HEK293 (cell line): ENCODE results near the gene SPINT2.

ENCODE experiments used
- CTCF ChIA-PET: fragments of 350-600 bp; formaldehyde crosslinking; extraction: SDS; loops from one replicate; lab custom pipeline; 2021; ENCODE audit warnings: antibody characterized with exemption; lab: Yijun Ruan, JAX
- POLR2A ChIA-PET: fragments of 300-600 bp; formaldehyde crosslinking; extraction: SDS; loops from one replicate; lab custom pipeline; 2020; ENCODE audit warnings: antibody characterized with exemption, inconsistent platforms; lab: Yijun Ruan, JAX
- H3K27ac ChIP-seq: fragments of 200-500 bp; sonication (Bioruptor generic); 2 replicates; pipeline ENCODE4 v1.5.1; 2014; ENCODE audit warnings: low read depth, low read length, control low read depth, inconsistent platforms; ENCODE audit errors: extremely low read depth
- H3K36me3 ChIP-seq, 2 experiments: fragments of 200-500 bp in 1 of 2; sonication (Bioruptor generic) in 1 of 2; 1 replicate in 1 of 2; 2 replicates in 1 of 2; pipeline ENCODE4 v1.5.1; 2014 to 2017; ENCODE audit warnings: inconsistent platforms in 2 of 2, low read length in 2 of 2; ENCODE audit not compliant: control insufficient read depth in 2 of 2, insufficient read depth in 1 of 2
- H3K4me1 ChIP-seq: fragments of 200-500 bp; sonication (Bioruptor generic); 2 replicates; pipeline ENCODE4 v1.5.1; 2014; ENCODE audit warnings: mild to moderate bottlenecking, low read length, inconsistent platforms; ENCODE audit not compliant: control insufficient read depth, insufficient read depth
- H3K4me3 ChIP-seq: 2 replicates; pipeline ENCODE4 v1.5.1; 2011; ENCODE audit warnings: low read depth, mild to moderate bottlenecking, control low read depth, low read length, moderate library complexity
- H3K9me3 ChIP-seq: fragments of 200-500 bp; sonication (Bioruptor generic); 2 replicates; pipeline ENCODE4 v1.5.1; 2014; ENCODE audit warnings: low read depth, low read length, inconsistent platforms; ENCODE audit not compliant: control insufficient read depth, insufficient read depth
- EGR2 ChIP-seq: fragments of 450-650 bp; formaldehyde crosslinking; IDR thresholded peaks from 2 replicates; pipeline ENCODE4 v1.5.1; 2016; ENCODE audit warnings: low read depth, missing biosample characterization, missing genetic modification characterization
- KLF1 ChIP-seq: fragments of 450-650 bp; formaldehyde crosslinking; IDR thresholded peaks from 2 replicates; pipeline ENCODE4 v1.5.1; 2016; ENCODE audit warnings: missing biosample characterization, missing genetic modification characterization
- KLF17 ChIP-seq: fragments of 450-650 bp; formaldehyde crosslinking; IDR thresholded peaks from 2 replicates; pipeline ENCODE4 v1.5.1; 2016; ENCODE audit warnings: missing biosample characterization, missing genetic modification characterization
- KLF9 ChIP-seq: fragments of 450-650 bp; formaldehyde crosslinking; IDR thresholded peaks from 2 replicates; pipeline ENCODE4 v1.5.1; 2016; ENCODE audit warnings: missing biosample characterization, missing genetic modification characterization, low read depth
- PRDM1 ChIP-seq: fragments of 450-650 bp; formaldehyde crosslinking; IDR thresholded peaks from 2 replicates; pipeline ENCODE4; 2016; ENCODE audit warnings: missing biosample characterization, missing genetic modification characterization
- SCRT2 ChIP-seq: fragments of 450-650 bp; formaldehyde crosslinking; IDR thresholded peaks from 2 replicates; pipeline ENCODE4 v1.5.1; 2016; ENCODE audit warnings: missing biosample characterization, missing genetic modification characterization
- ZBTB10 ChIP-seq: fragments of 450-650 bp; formaldehyde crosslinking; IDR thresholded peaks from 2 replicates; pipeline ENCODE4 v1.5.1; 2016; ENCODE audit warnings: missing biosample characterization, missing genetic modification characterization
- ZEB2 ChIP-seq: fragments of 450-650 bp; formaldehyde crosslinking; IDR thresholded peaks from 2 replicates; pipeline ENCODE4 v1.5.1; 2016; ENCODE audit warnings: missing biosample characterization, missing genetic modification characterization
- ZFP41 ChIP-seq: fragments of 450-650 bp; formaldehyde crosslinking; IDR thresholded peaks from 2 replicates; pipeline ENCODE4 v1.5.1; 2016; ENCODE audit warnings: missing biosample characterization, missing genetic modification characterization, borderline replicate concordance
- ZNF114 ChIP-seq: fragments of 450-650 bp; formaldehyde crosslinking; IDR thresholded peaks from 2 replicates; pipeline ENCODE4 v1.5.0; 2017; ENCODE audit warnings: missing biosample characterization, missing genetic modification characterization
- ZNF140 ChIP-seq: fragments of 450-650 bp; formaldehyde crosslinking; IDR thresholded peaks from 2 replicates; pipeline ENCODE4 v1.5.1; 2016; ENCODE audit warnings: missing biosample characterization, missing genetic modification characterization
- ZNF202 ChIP-seq: fragments of 450-650 bp; formaldehyde crosslinking; IDR thresholded peaks from 2 replicates; pipeline ENCODE4 v1.5.1; 2016; ENCODE audit warnings: missing biosample characterization, missing genetic modification characterization, borderline replicate concordance
- ZNF221 ChIP-seq: fragments of 450-650 bp; formaldehyde crosslinking; IDR thresholded peaks from 2 replicates; pipeline ENCODE4 v1.5.1; 2017; ENCODE audit warnings: missing biosample characterization, missing genetic modification characterization, borderline replicate concordance
- ZNF350 ChIP-seq: fragments of 450-650 bp; formaldehyde crosslinking; IDR thresholded peaks from 2 replicates; pipeline ENCODE4 v1.5.0; 2017; ENCODE audit warnings: missing biosample characterization, mild to moderate bottlenecking, missing genetic modification characterization
- ZNF404 ChIP-seq: fragments of 450-650 bp; formaldehyde crosslinking; IDR thresholded peaks from 2 replicates; pipeline ENCODE4 v1.5.1; 2017; ENCODE audit warnings: missing biosample characterization, missing genetic modification characterization
- ZNF555 ChIP-seq: fragments of 450-650 bp; formaldehyde crosslinking; conservative IDR thresholded peaks from 2 replicates; pipeline ENCODE4 v1.5.1; 2017; ENCODE audit warnings: missing biosample characterization, mild to moderate bottlenecking, missing genetic modification characterization, inconsistent platforms
- ZNF596 ChIP-seq: fragments of 450-650 bp; IDR thresholded peaks from 2 replicates; pipeline ENCODE4 v1.5.0; 2018; ENCODE audit warnings: missing biosample characterization, mild to moderate bottlenecking, missing genetic modification characterization, moderate library complexity
- ZNF664 ChIP-seq: fragments of 450-650 bp; formaldehyde crosslinking; IDR thresholded peaks from 2 replicates; pipeline ENCODE4 v1.5.1; 2016; ENCODE audit warnings: missing biosample characterization, missing genetic modification characterization
- ZNF704 ChIP-seq: fragments of 450-650 bp; formaldehyde crosslinking; IDR thresholded peaks from 2 replicates; pipeline ENCODE4 v1.5.1; 2016; ENCODE audit warnings: missing biosample characterization, missing genetic modification characterization
- ZNF830 ChIP-seq: fragments of 450-650 bp; IDR thresholded peaks from 2 replicates; pipeline ENCODE4 v1.5.0; 2018; ENCODE audit warnings: missing biosample characterization, missing genetic modification characterization, low read depth, mild to moderate bottlenecking, moderate library complexity
- ZSCAN23 ChIP-seq: fragments of 450-650 bp; formaldehyde crosslinking; IDR thresholded peaks from 2 replicates; pipeline ENCODE4 v1.5.1; 2016; ENCODE audit warnings: missing biosample characterization, missing genetic modification characterization
- ZSCAN5A ChIP-seq: fragments of 450-650 bp; formaldehyde crosslinking; IDR thresholded peaks from 2 replicates; pipeline ENCODE4 v1.5.1; 2016; ENCODE audit warnings: missing biosample characterization, missing genetic modification characterization

The SPINT2 gene

GRCh38 chr19:38303517-38304351 lies 39.4 kb downstream of the SPINT2 start, which contains the start of gene C19orf33:
TSS of gene C19orf33 (plus strand) at chr19:38304251. CDS start at chr19:38304262, 11 bp downstream.
- ChIA-PET CTCF (interaction anchor here (0.5 to 1.6 kb wide), 4 partner anchors 20 to 71 kb away, joined by 3 to 4 read pairs (median 4); no protein-coding TSS in a partner anchor), POLR2A (interaction anchor here (0.8 to 1.6 kb wide), 3 partner anchors 10 to 84 kb away, joined by 3 to 9 read pairs (median 5); partner anchors contain the start of genes GGN, SPINT2 and SPRED3)
- Histone ChIP-seq H3K4me1 (peaks cover 11% of the 10 kb centered on the region), H3K27ac (no peak within 1 kb of the TSS; the same call in 1 of the 2 replicates), H3K4me3 (no peak within 1 kb of the TSS), H3K36me3 (peaks cover 13 to 19% of the 10 kb centered on the region in 2 experiments; a peak in 2 of 3 replicates), H3K9me3 (no peaks in the 10 kb centered on the region)
- TF ChIP-seq ZNF830 (tag by site-specific recombination): no peak
- TF ChIP-seq ZNF404 (tag by site-specific recombination): no peak
- no peak for TF ChIP-seq EGR2 (tag by site-specific recombination)
- TF ChIP-seq ZNF140 (tag by site-specific recombination): no peak
- TF ChIP-seq ZNF202 (tag by site-specific recombination): no peak
- TF ChIP-seq SCRT2: no peak
- peak; percentile 99 for TF ChIP-seq KLF1 (tag by site-specific recombination)
- no peak for TF ChIP-seq KLF9 (tag by site-specific recombination)
- TF ChIP-seq ZNF221 (tag by site-specific recombination): no peak
- no peak for TF ChIP-seq ZNF704
- no peak for TF ChIP-seq PRDM1
- TF ChIP-seq ZFP41 (tag by site-specific recombination): no peak
- no peak for TF ChIP-seq ZNF555 (tag by site-specific recombination)
- no peak for TF ChIP-seq ZNF114
- peak; percentile 39; the same call in 1 of the 2 replicates for TF ChIP-seq KLF17
- no peak for TF ChIP-seq ZNF664 (tag by site-specific recombination)
- TF ChIP-seq ZEB2 (tag by site-specific recombination): no peak

GRCh38 chr19:38304352-38304865 lies 40.0 kb downstream of the SPINT2 start:
- Histone ChIP-seq H3K4me3 (no peak overlapping the region), H3K9me3 (no peaks in the 10 kb centered on the region), H3K36me3 (peaks cover 13 to 20% of the 10 kb centered on the region in 2 experiments; a peak in 2 of 3 replicates), H3K4me1 (peaks cover 11% of the 10 kb centered on the region), H3K27ac (no peak overlapping the region; the same call in 1 of the 2 replicates)
- POLR2A ChIA-PET: interaction anchor here (0.6 to 1.6 kb wide), 9 partner anchors 8 to 84 kb away, joined by 3 to 10 read pairs (median 5); partner anchors contain the start of genes GGN, PSMD8, SPINT2 and SPRED3
- CTCF ChIA-PET: interaction anchor here (0.5 to 1.6 kb wide), 4 partner anchors 21 to 92 kb away, joined by 3 to 4 read pairs (median 4); no protein-coding TSS in a partner anchor
- TF ChIP-seq ZNF140 (tag by site-specific recombination) (no peak), ZBTB10 (0 out of 2 replicates have a peak, but pooled peaks have one; percentile 23), ZNF350 (tag by site-specific recombination) (no peak), ZSCAN23 (tag by site-specific recombination) (no peak), ZNF596 (tag by site-specific recombination) (no peak), ZSCAN5A (tag by site-specific recombination) (no peak)
